Spleen (tissue), 7 donors: ENCODE data around the gene MAP2.

Experiments
- CTCF ChIP-seq, 11 experiments: fragments of 200-600 bp in 7 of 11; fragments of 450-650 bp in 4 of 11; sonication (generic) in 4 of 11; IDR thresholded peaks in 8 of 11; conservative IDR thresholded peaks in 3 of 11; 1 replicate in 7 of 11; 2 replicates in 4 of 11; pipeline versions ENCODE4 v1.4.0 to v1.8.0; 2016 to 2021; ENCODE audit warnings: antibody characterized with exemption in 11 of 11, inconsistent platforms in 4 of 11, mild to moderate bottlenecking in 1 of 11
- POLR2A ChIP-seq, 3 donors: fragments of 450-650 bp; IDR thresholded peaks; one replicate each; pipeline ENCODE4 v1.5.1; 2017; ENCODE audit warnings: antibody characterized with exemption in 3 of 3, mild to moderate bottlenecking in 1 of 3
- POLR2AphosphoS5 ChIP-seq, 3 donors: sonication (generic); formaldehyde crosslinking; IDR thresholded peaks; one replicate each; pipeline ENCODE4 v1.5.1; 2017; ENCODE audit warnings: antibody characterized with exemption in 3 of 3
- donor health status: DM: no; HTN: no; CAD: no; lungs with moderate emphysema.
- donor health status: DM: no; HTN: no; CAD: no.
- donor health status: DM: no; HTN: no; CAD: no.

- TF ChIP-seq POLR2A (IDR thresholded peaks at IDR 0.05) (no peak), CTCF (IDR thresholded peaks at IDR 0.05 in 8 of 11, conservative IDR thresholded peaks at IDR 0.05 in 3 of 11) (no peak), POLR2AphosphoS5 (IDR thresholded peaks at IDR 0.05) (no peak)
These were observed 12.1 kb upstream of the MAP2 start for GRCh38 chr2:209411718-209412117.
